ENCODE data around the gene DNMT3B. TPM values are rescaled to one million over a fixed set of nuclear protein-coding genes. Genes with fewer than 3 reads are reported as not detected.
"Not testable (repeated sequence)": the region's sequence is repeated elsewhere in the genome, so short reads cannot be mapped to it uniquely, and the experiment has no call there.

DNMT3B gene
- 1 to 10 TPM; 1.0 to 3.1 TPM for total RNA-seq
- under 1 TPM; 0.31 to 0.79 TPM for polyA plus RNA-seq
- long read RNA-seq, donor 1 = 0 reads
- long read RNA-seq, donor 2 = 0 reads
- long read RNA-seq, donor 3 = 0 reads
- long read RNA-seq, donor 4 = 0 reads
- long read RNA-seq, donor 5, full-length matches to known transcripts = 1 of 1 reads
- long read RNA-seq, donor 5, partial matches to known transcripts = 0 of 1 reads
- long read RNA-seq, donor 5, other reads (novel, unspliced or antisense) = 0 of 1 reads

DNA sequence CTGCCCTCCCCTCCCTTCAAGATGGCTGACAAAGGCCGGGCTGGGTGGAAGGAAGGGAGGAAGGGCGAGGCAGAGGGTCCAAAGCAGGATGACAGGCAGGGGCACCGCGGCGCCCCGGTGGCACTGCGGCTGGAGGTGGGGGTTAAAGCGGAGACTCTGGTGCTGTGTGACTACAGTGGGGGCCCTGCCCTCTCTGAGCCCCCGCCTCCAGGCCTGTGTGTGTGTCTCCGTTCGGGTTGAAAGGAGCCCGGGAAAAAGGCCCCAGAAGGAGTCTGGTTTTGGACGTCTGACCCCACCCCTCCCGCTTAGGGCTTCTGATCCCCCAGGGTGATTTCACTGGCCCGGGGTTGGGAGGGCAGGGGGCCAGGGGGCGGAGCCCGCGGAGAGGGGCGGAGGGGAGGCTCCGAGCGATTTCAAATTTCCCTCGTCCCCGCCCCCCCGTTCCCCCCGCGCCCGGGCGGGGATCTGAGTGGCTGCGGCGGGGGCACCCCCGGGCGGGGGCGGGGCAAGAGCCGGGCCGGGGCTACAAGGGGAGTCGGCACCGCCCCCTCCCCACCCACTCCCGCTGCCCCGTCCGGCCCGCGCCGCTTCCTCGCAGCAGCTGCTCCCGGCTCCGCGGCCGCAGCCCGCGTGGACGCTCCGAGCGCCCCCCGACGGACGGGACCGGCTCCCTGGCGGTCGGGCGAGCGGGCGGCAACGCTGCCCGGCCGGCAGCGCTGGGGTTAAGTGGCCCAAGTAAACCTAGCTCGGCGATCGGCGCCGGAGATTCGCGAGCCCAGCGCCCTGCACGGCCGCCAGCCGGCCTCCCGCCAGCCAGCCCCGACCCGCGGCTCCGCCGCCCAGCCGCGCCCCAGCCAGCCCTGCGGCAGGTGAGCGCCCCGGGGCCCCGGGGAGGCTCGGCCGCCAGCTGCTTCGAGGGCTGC lies at the start of gene DNMT3B:
Gene DNMT3B, plus strand, starts transcription at position 555 of the 923 bp plus-strand sequence. CDS start 17,939 bp downstream, outside the sequence.
- Histone ChIP-seq H3K27me3 (ENCODE audit: control insufficient read depth in 3 of 3, insufficient read depth in 3 of 3, low read length in 2 of 3) (no peaks in the 10 kb centered on the region), H3K9ac (ENCODE audit: insufficient read depth in 1 of 2, low read length in 2 of 2) (peak within 1 kb of the TSS in 1 of 2 donors; percentile 11), H3K4me3 (peak within 1 kb of the TSS; percentile 80), H3K4me1 (ENCODE audit: control insufficient read depth in 5 of 5, insufficient read depth in 5 of 5, low read length in 5 of 5) (peaks cover 0 to 18% (median 9%) of the 10 kb centered on the region in 5 donors), H3K36me3 (ENCODE audit: control insufficient read depth in 4 of 4, insufficient read depth in 4 of 4, low read length in 4 of 4) (no peaks in the 10 kb centered on the region), H3K27ac (ENCODE audit: low read depth in 1 of 2, low read length in 1 of 2) (no peak within 1 kb of the TSS), H3K9me3 (ENCODE audit: control insufficient read depth in 4 of 4, insufficient read depth in 3 of 4, low read length in 3 of 4) (no peaks in the 10 kb centered on the region)
- TF ChIP-seq, protein P1, sequence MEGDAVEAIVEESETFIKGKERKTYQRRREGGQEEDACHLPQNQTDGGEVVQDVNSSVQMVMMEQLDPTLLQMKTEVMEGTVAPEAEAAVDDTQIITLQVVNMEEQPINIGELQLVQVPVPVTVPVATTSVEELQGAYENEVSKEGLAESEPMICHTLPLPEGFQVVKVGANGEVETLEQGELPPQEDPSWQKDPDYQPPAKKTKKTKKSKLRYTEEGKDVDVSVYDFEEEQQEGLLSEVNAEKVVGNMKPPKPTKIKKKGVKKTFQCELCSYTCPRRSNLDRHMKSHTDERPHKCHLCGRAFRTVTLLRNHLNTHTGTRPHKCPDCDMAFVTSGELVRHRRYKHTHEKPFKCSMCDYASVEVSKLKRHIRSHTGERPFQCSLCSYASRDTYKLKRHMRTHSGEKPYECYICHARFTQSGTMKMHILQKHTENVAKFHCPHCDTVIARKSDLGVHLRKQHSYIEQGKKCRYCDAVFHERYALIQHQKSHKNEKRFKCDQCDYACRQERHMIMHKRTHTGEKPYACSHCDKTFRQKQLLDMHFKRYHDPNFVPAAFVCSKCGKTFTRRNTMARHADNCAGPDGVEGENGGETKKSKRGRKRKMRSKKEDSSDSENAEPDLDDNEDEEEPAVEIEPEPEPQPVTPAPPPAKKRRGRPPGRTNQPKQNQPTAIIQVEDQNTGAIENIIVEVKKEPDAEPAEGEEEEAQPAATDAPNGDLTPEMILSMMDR (IDR thresholded peaks at IDR 0.05; ENCODE audit: control extremely low read depth, extremely low read depth) = no peak
- WGBS, 2 donors = 0 to 1% methylated on average over 55 to 92 of the region's 92 CpGs
- DNase-seq (peak; percentile 87 to 89 (median 88)), ATAC-seq (ENCODE audit: insufficient read depth, low FRiP score) (peak; percentile 92)

DNA sequence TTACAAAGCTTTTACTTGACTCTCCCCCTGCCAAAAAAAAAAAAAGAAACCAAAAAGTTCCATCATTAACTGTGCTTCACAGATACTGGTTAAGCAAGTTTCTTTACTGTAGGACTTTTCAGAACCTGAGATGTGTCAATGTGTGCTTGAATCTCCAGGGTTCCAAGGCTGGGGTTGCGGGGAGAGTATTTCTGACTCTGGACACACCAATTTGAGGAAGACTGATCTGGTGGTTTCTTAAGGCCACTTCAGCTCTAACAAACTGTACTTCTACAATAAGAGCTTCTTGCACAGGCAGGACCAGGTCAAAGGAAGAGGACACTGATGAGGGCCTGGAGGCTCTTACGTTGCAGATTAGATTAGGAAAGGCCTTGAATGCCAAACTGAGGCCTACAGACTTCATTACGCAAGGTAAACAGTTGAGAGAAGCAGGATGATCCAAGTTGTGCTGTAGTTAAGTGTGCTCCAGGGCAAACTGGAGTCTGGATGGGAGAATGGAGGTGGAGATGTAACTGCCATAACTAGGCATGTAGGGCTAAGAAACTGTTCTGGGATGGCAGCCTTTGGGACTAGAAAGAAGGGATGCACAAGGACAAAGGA lies 43.3 kb upstream of the DNMT3B start:
- DNase-seq = no peak
- H3K27ac ChIP-seq (ENCODE audit: low read depth in 1 of 2, low read length in 1 of 2) = no peak overlapping the region
- WGBS, 2 donors = 54 to 57% methylated on average over 3 of the region's 3 CpGs
- H3K27me3 ChIP-seq (ENCODE audit: control insufficient read depth in 3 of 3, insufficient read depth in 3 of 3, low read length in 2 of 3) = no peaks in the 10 kb centered on the region
- no peaks in the 10 kb centered on the region for H3K9me3 ChIP-seq (ENCODE audit: control insufficient read depth in 4 of 4, insufficient read depth in 3 of 4, low read length in 3 of 4)
- no peaks in the 10 kb centered on the region for H3K4me1 ChIP-seq (ENCODE audit: control insufficient read depth in 5 of 5, insufficient read depth in 5 of 5, low read length in 5 of 5)
- ATAC-seq (ENCODE audit: insufficient read depth, low FRiP score) = no peak
- no peak overlapping the region for H3K9ac ChIP-seq (ENCODE audit: insufficient read depth in 1 of 2, low read length in 2 of 2)
- H3K4me3 ChIP-seq = no peak overlapping the region
- TF ChIP-seq, protein P1 (IDR thresholded peaks at IDR 0.05; ENCODE audit: control extremely low read depth, extremely low read depth) = no peak
- H3K36me3 ChIP-seq (ENCODE audit: control insufficient read depth in 4 of 4, insufficient read depth in 4 of 4, low read length in 4 of 4) = peaks cover 4 to 17% (median 11%) of the 10 kb centered on the region in 4 donors

DNA sequence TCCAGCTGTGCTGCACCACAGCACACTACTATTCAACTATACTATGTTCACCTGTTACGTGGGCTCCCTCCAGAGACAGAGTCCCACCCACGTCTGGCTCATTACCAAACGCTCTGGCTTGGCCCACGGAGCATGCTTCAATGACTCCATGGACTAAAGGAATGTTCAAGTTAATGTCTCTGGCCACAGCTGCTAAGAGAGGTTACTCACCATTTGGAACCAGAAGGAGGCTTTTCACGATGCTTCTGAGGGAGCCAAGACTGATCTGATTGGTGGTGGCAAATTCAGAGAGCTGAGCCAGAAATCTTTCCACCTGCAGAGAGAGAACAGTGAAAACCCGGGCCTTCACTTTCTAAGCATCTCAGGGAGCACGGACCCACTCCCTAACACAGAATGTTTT lies 34.5 kb upstream of the DNMT3B start:
- Histone ChIP-seq H3K36me3 (ENCODE audit: control insufficient read depth in 4 of 4, insufficient read depth in 4 of 4, low read length in 4 of 4) (peaks cover 10 to 14% (median 11%) of the 10 kb centered on the region in 4 donors), H3K27me3 (ENCODE audit: control insufficient read depth in 3 of 3, insufficient read depth in 3 of 3, low read length in 2 of 3) (no peaks in the 10 kb centered on the region), H3K27ac (ENCODE audit: low read depth in 1 of 2, low read length in 1 of 2) (no peak overlapping the region), H3K9me3 (ENCODE audit: control insufficient read depth in 4 of 4, insufficient read depth in 3 of 4, low read length in 3 of 4) (no peaks in the 10 kb centered on the region), H3K4me3 (no peak overlapping the region), H3K9ac (ENCODE audit: insufficient read depth in 1 of 2, low read length in 2 of 2) (no peak overlapping the region), H3K4me1 (ENCODE audit: control insufficient read depth in 5 of 5, insufficient read depth in 5 of 5, low read length in 5 of 5) (peaks cover 0 to 4% (median 0%) of the 10 kb centered on the region in 5 donors)
- WGBS, 2 donors = 70 to 86% methylated on average over 7 of the region's 7 CpGs
- DNase-seq = no peak
- TF ChIP-seq, protein P1 (IDR thresholded peaks at IDR 0.05; ENCODE audit: control extremely low read depth, extremely low read depth) = no peak
- no peak for ATAC-seq (ENCODE audit: insufficient read depth, low FRiP score)

DNA sequence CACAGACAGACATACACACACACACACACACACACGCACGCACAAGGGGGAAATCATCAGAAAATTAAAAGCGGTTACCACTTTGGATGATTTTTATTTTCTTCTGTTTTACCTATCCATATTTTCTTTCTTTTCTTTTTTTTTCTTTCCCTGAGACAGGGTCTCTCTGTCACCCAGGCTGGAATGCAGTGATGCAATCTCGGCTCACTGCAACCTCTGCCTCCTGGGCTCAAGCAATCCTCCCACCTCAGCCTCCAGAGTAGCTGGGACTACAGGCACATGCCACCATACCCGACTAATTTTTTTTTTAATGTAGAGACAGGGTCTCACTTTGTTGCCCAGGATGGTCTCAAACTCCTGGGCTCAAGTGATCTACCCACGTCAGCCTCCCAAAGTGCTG lies 33.8 kb upstream of the DNMT3B start:
- not testable (repeated sequence) for H3K27me3 ChIP-seq (ENCODE audit: control insufficient read depth in 3 of 3, insufficient read depth in 3 of 3, low read length in 2 of 3); H3K4me1 ChIP-seq (ENCODE audit: control insufficient read depth in 5 of 5, insufficient read depth in 5 of 5, low read length in 5 of 5); H3K27ac ChIP-seq (ENCODE audit: low read depth in 1 of 2, low read length in 1 of 2); H3K4me3 ChIP-seq; ATAC-seq (ENCODE audit: insufficient read depth, low FRiP score); H3K9me3 ChIP-seq (ENCODE audit: control insufficient read depth in 4 of 4, insufficient read depth in 3 of 4, low read length in 3 of 4); DNase-seq; H3K9ac ChIP-seq (ENCODE audit: insufficient read depth in 1 of 2, low read length in 2 of 2)
- 94 to 95% methylated on average over 6 of the region's 6 CpGs for WGBS, 2 donors
- H3K36me3 ChIP-seq (ENCODE audit: control insufficient read depth in 4 of 4, insufficient read depth in 4 of 4, low read length in 4 of 4) = peaks cover 10 to 14% (median 11%) of the 10 kb centered on the region in 4 donors

DNA sequence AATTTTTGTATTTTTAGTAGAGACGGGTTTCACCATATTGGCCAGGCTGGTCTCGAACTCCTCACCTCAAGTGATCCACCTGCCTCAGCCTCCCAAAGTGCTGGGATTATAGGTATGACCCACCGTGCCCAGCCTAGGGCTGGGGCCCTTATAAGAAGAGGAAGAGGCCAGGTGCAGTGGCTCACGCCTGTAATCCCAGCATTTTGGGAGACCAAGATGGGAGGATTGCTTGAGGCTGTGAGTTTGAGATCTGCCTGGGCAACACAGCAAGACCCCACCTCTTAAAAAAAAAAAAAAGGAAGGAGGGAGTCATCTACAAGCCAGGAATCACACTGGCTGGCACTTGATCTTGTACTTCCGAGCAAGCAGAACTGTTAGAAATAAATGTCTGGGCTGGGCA lies 32.9 kb upstream of the DNMT3B start:
- H3K4me3 ChIP-seq; H3K27me3 ChIP-seq (ENCODE audit: control insufficient read depth in 3 of 3, insufficient read depth in 3 of 3, low read length in 2 of 3); H3K27ac ChIP-seq (ENCODE audit: low read depth in 1 of 2, low read length in 1 of 2); H3K4me1 ChIP-seq (ENCODE audit: control insufficient read depth in 5 of 5, insufficient read depth in 5 of 5, low read length in 5 of 5); ATAC-seq (ENCODE audit: insufficient read depth, low FRiP score); DNase-seq; H3K9me3 ChIP-seq (ENCODE audit: control insufficient read depth in 4 of 4, insufficient read depth in 3 of 4, low read length in 3 of 4); H3K9ac ChIP-seq (ENCODE audit: insufficient read depth in 1 of 2, low read length in 2 of 2): not testable (repeated sequence)
- H3K36me3 ChIP-seq (ENCODE audit: control insufficient read depth in 4 of 4, insufficient read depth in 4 of 4, low read length in 4 of 4) = peaks cover 10 to 14% (median 11%) of the 10 kb centered on the region in 4 donors
- 98 to 99% methylated on average over 5 of the region's 5 CpGs for WGBS, 2 donors
